PC-3 (cell line): ENCODE results near the gene KBTBD12. TPM values are rescaled to one million over a fixed set of nuclear protein-coding genes. Genes with fewer than 3 reads are reported as not detected.

Experiments used
- ATAC-seq: fragments of 200-7000 bp; cut with Tn5 transposase; 2 replicates; pipeline ENCODE4 v1.9.1; 2020; ENCODE audit warnings: mild to moderate bottlenecking, moderate library complexity
- BruUV-seq: library from RNA; stranded (reverse); fragments of 400-500 nt; replicated peaks from 2 replicates; lab custom pipeline; 2021; lab: Mats Ljungman, UMichigan
- CTCF ChIA-PET: fragments of 300-600 bp; sonication (Branson Sonifier 250); formaldehyde crosslinking; loops from one replicate; lab custom pipeline; 2022; ENCODE audit warnings: antibody characterized with exemption; lab: Charles Lee
- POLR2A ChIA-PET: fragments of 300-600 bp; sonication (Branson Sonifier 250); formaldehyde crosslinking; loops from one replicate; lab custom pipeline; 2022; ENCODE audit warnings: antibody characterized with exemption; ENCODE audit not compliant: unreplicated experiment; lab: Charles Lee
- DNase-seq: peaks from one replicate; pipeline ENCODE4 v3.0.0-alpha.2; 2015
- H2AFZ ChIP-seq: fragments of 300-600 bp; sonication (generic); 2 replicates; pipeline ENCODE4 v1.6.0; 2016; ENCODE audit warnings: antibody characterized with exemption, low read length
- H3F3A ChIP-seq: fragments of 300-600 bp; sonication (generic); one replicate; pipeline ENCODE4 v1.6.0; 2017; ENCODE audit warnings: antibody characterized with exemption, low read length, control low read depth, mild to moderate bottlenecking; ENCODE audit not compliant: unreplicated experiment
- H3K27ac ChIP-seq: fragments of 300-600 bp; sonication (generic); 2 replicates; pipeline ENCODE4 v1.5.1; 2016; ENCODE audit warnings: mild to moderate bottlenecking, low read length
- H3K27me3 ChIP-seq: fragments of 300-600 bp; sonication (generic); 2 replicates; pipeline ENCODE4 v1.6.1; 2016; ENCODE audit warnings: low read length, mixed read lengths
- H3K36me3 ChIP-seq: fragments of 300-600 bp; sonication (generic); 2 replicates; pipeline ENCODE4 v1.6.1; 2016; ENCODE audit warnings: low read depth, mixed run types, low read length, mixed read lengths
- H3K4me1 ChIP-seq: fragments of 300-600 bp; sonication (generic); 2 replicates; pipeline ENCODE4 v1.5.1; 2016; ENCODE audit warnings: low read length; ENCODE audit not compliant: insufficient read depth
- H3K4me2 ChIP-seq: fragments of 300-600 bp; sonication (generic); 2 replicates; pipeline ENCODE4 v1.6.0; 2016; ENCODE audit warnings: low read length
- H3K4me3 ChIP-seq: fragments of 300-600 bp; sonication (generic); 2 replicates; pipeline ENCODE4 v1.5.1; 2016; ENCODE audit warnings: mild to moderate bottlenecking, low read length, mixed read lengths
- H3K79me2 ChIP-seq: fragments of 300-600 bp; sonication (generic); 2 replicates; pipeline ENCODE4 v1.6.1; 2017; ENCODE audit warnings: low read length, mixed read lengths
- H3K9ac ChIP-seq: fragments of 300-600 bp; sonication (generic); 2 replicates; pipeline ENCODE4 v1.6.0; 2016; ENCODE audit warnings: mild to moderate bottlenecking, low read length
- H3K9me2 ChIP-seq: fragments of 300-600 bp; sonication (generic); replicated peaks from 2 replicates; pipeline ENCODE4 v1.6.1; 2016; ENCODE audit warnings: mixed run types, low read length, mixed read lengths
- H3K9me3 ChIP-seq: fragments of 300-600 bp; sonication (generic); 2 replicates; pipeline ENCODE4 v1.6.1; 2016; ENCODE audit warnings: low read length, mixed read lengths
- H4K20me1 ChIP-seq: fragments of 300-600 bp; sonication (generic); 2 replicates; pipeline ENCODE4 v1.6.1; 2016; ENCODE audit warnings: low read length, mixed read lengths
- CTCF ChIP-seq: fragments of 300-600 bp; sonication (generic); conservative IDR thresholded peaks from 2 replicates; pipeline ENCODE4 v1.5.1; 2017; ENCODE audit warnings: antibody characterized with exemption, low read depth, mild to moderate bottlenecking, low read length
- EZH2 ChIP-seq: fragments of 300-600 bp; sonication (generic); IDR thresholded peaks from one replicate; pipeline ENCODE4 v1.6.1; 2017; ENCODE audit warnings: antibody characterized with exemption, mild to moderate bottlenecking, low read length; ENCODE audit not compliant: unreplicated experiment
- EZH2phosphoT487 ChIP-seq: fragments of 300-600 bp; sonication (generic); IDR thresholded peaks from 2 replicates; pipeline ENCODE4 v1.6.1; 2018; ENCODE audit warnings: mild to moderate bottlenecking, antibody characterized with exemption, low read length, borderline replicate concordance
- intact Hi-C: fragments of 100-400 bp; cut with micrococcal nuclease; formaldehyde crosslinking; loops from 2 replicates; pipeline ENCODE4 v1.9.0; 2023
- total RNA-seq: library from RNA; depleted of rRNA; stranded (reverse); fragments of >200 nt; gene quantifications from 2 replicates; pipeline ENCODE4 v1.2.3, GENCODE V29; 2014

KBTBD12 gene
- total RNA-seq, 1 experiment from 2014 or later: not detected

- ChIA-PET CTCF (no interaction called here), POLR2A (interaction anchor here (0.6 kb wide), 1 partner anchor 172 kb away, joined by 4 read pairs; no protein-coding TSS in a partner anchor)
- Histone ChIP-seq H4K20me1 (no peaks in the 10 kb centered on the region), H3K9me2 (no peaks in the 10 kb centered on the region), H3K4me2 (no peak overlapping the region), H3K36me3 (no peaks in the 10 kb centered on the region), H3K9me3 (no peaks in the 10 kb centered on the region), H3K79me2 (no peaks in the 10 kb centered on the region), H3F3A (no peaks in the 10 kb centered on the region), H3K4me3 (no peak overlapping the region), H3K27ac (no peak overlapping the region), H3K9ac (no peak overlapping the region), H2AFZ (no peak overlapping the region), H3K27me3 (no peaks in the 10 kb centered on the region), H3K4me1 (peaks cover 5% of the 10 kb centered on the region; the same call in 1 of the 2 replicates)
- intact Hi-C loops: no loop called here
- DNase-seq: no peak
- no peak for ATAC-seq
- TF ChIP-seq EZH2phosphoT487 (no peak), CTCF (no peak), EZH2 (no peak)
- BruUV-seq: no TSS peak
Measured at GRCh38 chr3:127981097-127981496, 66.1 kb downstream of the KBTBD12 start.

- H3K4me1 ChIP-seq: peaks cover 5% of the 10 kb centered on the region; the same call in 1 of the 2 replicates
- H3K79me2 ChIP-seq: no peaks in the 10 kb centered on the region
- H2AFZ ChIP-seq: no peak overlapping the region
- intact Hi-C loops: no loop called here
- ChIA-PET CTCF (no interaction called here), POLR2A (no interaction called here)
- TF ChIP-seq EZH2 (no peak), EZH2phosphoT487 (no peak), CTCF (no peak)
- no peak overlapping the region for H3K4me3 ChIP-seq
- no TSS peak for BruUV-seq
- H3K4me2 ChIP-seq: no peak overlapping the region
- no peaks in the 10 kb centered on the region for H3F3A ChIP-seq
- H3K9me3 ChIP-seq: no peaks in the 10 kb centered on the region
- H3K9me2 ChIP-seq: no peaks in the 10 kb centered on the region
- no peaks in the 10 kb centered on the region for H3K27me3 ChIP-seq
- no peaks in the 10 kb centered on the region for H4K20me1 ChIP-seq
- DNase-seq (no peak), ATAC-seq (no peak)
- H3K27ac ChIP-seq: no peak overlapping the region
- H3K36me3 ChIP-seq: no peaks in the 10 kb centered on the region
- no peak overlapping the region for H3K9ac ChIP-seq
Measured at GRCh38 chr3:127982155-127982554, 67.1 kb downstream of the KBTBD12 start.

- ChIA-PET CTCF (interaction anchor here (0.6 kb wide), 1 partner anchor 120 kb away, joined by 5 read pairs; no protein-coding TSS in a partner anchor), POLR2A (no interaction called here)
- Histone ChIP-seq H2AFZ (no peak overlapping the region), H3K79me2 (no peaks in the 10 kb centered on the region), H3K9me3 (no peaks in the 10 kb centered on the region), H3K27me3 (no peaks in the 10 kb centered on the region), H3K36me3 (no peaks in the 10 kb centered on the region), H3K4me3 (no peak overlapping the region), H3K27ac (no peak overlapping the region), H3F3A (no peaks in the 10 kb centered on the region), H3K9me2 (no peaks in the 10 kb centered on the region), H3K4me2 (no peak overlapping the region), H3K9ac (no peak overlapping the region), H4K20me1 (no peaks in the 10 kb centered on the region), H3K4me1 (peaks cover 16% of the 10 kb centered on the region)
- BruUV-seq: no TSS peak
- DNase-seq (peak; percentile 62), ATAC-seq (peak; percentile 21; the same call in 1 of the 2 replicates)
- TF ChIP-seq EZH2 (no peak), EZH2phosphoT487 (no peak), CTCF (no peak)
- intact Hi-C loops: no loop called here
Measured at GRCh38 chr3:127984241-127984975, 69.4 kb downstream of the KBTBD12 start.
